NCI-H2227 (cell line): ENCODE results near the gene PRPH.

Experiments
- DNase-seq: peaks from one replicate; lab custom pipeline; 2025; ENCODE audit not compliant: unreplicated experiment; lab: John Stamatoyannopoulos, UW

The PRPH gene

DNA sequence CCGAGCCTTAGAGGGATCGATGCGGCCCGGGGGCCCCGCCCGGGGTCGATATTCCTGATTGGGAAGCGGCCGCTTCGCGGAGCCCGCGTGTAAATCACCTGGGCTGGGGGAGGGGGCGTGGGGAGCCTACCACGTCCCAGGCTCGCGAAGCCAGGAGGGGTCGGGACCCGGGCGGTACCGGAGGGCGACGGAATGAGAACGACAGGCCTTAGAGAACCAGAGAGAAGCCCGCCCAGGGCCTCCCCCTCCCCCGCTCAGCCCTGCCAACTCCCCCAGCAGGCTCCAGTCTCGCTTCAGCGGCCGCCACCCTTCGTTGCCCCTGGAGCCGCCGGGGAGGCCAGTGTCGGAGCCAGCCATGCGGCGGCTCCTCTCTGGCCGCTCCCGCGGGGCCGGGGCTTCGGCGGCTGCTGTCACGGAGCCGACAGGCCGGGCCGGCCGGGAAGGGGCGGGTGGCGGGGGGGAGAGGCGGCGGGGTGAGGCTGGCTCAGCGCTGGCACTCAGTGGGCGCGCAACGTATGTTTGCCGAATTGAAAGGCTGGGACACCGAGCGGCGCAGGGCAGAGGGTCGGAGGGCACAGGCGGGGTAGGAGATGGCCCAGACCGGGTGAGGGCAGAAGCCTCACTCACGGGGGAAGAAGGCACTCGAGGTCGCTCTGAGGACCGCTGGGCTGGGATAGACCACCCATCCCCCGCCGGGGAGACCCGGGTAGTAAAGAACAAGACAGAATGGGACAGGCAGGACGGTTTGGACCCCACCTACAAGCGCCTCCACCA is 50.3 kb downstream of the PRPH start:
- peak; percentile 39 for DNase-seq

DNA sequence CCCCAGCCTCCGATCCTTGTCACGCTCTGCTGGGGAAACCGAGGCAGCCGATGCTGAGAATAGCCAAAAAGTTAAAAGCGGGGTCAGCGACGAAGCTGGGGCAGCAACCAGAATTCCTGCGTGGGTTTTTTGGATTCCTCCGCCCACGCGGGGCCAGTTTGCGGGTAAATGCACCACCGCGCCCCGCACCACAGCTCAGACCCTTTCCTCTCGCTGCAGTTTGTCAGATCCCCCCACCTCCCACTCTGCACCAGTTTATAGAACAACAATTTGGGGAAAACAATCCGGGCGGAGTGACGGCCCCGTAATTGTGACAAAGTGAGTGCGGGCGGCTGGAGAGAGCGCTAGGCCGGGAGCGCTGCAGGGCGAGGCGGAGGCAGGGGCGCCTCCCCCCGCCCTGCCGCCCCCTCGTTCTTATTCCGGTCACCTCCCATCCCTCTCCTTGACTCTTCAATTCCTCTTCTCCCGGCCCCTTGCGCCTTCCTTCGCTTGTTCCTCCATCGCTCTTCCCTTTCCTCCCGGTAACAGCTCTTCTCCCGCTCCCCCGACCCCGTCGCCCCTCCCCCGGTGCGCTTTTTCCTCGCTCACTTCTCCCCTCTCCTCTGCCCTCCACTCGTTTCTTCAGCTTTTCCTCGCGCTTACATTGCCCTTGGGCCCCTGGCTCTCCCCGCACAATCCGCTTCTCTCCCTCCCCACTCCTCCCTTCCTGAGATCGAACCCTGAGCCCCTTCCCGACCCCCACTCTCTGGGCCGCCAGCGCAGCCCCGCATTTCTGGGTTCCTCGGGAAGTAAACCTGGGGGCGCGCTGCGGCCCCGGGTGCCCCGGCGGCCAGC is 51.1 kb downstream of the PRPH start:
- peak; percentile 25 for DNase-seq

DNA sequence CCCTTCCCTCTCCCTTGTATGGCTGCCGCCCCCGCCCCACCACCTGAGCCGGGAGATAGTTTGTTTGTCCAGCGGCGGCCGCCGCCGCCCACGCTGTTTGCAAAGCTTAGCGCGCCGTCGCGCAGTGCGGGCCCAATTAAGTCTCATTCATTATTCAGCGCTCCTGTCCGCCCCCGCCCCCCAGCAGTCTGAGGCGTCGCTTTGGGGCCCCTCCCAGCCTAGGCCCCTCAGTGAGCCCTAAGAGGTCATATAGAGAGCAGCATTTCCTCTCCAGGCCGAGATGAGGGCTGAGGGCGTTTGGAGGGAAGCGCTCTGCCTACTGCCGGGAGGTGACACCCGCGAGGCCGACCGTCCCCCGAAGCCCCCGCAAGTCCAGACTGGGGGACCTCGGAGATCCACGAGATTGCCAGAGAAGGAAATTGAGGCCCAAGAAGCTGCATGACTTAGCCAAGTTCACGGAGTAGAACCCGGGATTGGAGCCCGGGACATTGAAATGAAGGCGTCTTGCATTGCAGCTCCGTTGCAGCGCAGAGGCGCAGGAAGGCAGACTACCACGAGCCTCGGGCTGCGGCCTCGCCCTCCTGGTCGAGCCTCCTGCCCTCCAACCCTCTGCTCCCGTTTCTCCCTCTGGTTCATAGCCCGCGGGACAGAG is 51.8 kb downstream of the PRPH start, which contains the start of gene DNAJC22:
Gene DNAJC22 (plus strand): TSS at position 230 of the 652 bp plus-strand sequence. CDS start 1,985 bp downstream, outside the sequence.
- DNase-seq, result peak; percentile 16

DNA sequence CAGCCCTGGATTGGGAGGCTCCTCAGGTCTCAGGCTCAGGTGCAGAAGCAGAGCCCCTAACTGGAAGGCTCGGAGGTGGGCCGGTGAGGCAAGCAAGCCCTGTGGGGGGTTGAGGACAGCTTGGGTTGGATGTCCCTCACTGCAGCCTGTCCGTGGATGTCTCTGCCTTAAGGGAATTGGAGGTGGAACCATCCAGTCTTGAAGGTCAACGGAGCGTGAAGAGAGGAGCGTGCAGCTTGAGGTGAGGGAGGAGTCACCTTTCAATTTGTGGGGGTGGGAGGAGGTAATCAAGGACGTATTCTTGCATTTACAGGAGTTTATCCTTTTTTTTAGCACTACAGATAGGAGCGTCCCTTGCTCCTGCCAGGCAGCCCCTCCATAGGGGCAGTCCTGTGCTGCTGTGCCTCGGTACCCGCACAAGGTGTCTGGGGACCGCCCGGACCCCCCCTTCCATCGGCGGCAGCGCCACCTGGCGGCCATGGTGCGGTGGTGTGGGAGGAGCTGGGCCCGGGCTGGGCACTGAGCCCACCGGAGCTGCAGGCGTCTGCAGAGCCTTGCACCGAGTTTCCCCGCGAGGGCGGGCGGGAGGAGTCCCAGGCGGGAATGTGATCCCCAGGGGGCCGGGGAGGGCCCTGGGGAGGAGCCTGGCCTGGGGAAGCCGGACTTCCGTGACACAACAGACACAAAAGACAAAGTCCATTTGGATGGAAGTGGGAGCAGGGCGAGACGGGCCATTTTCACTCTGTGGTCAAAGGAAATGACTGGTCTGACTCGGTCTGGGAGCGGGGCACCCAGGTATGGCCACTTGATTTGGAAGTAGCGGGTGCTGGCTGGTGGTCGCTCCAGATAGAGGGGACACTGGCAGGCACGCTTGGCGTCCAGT is 52.6 kb downstream of the PRPH start:
- peak; percentile 84 for DNase-seq
